ENCODE results near the gene CLEC2L. TPM values are rescaled to one million over a fixed set of nuclear protein-coding genes. Genes with fewer than 3 reads are reported as not detected.

The CLEC2L gene
- total RNA-seq, 1 donor from 2014 or later, result not detected

Other genes starting within 250 kb of the CLEC2L start
- 7.5 and 13.2 TPM in 2 replicates for gene FMC1, start 182.3 kb upstream of the CLEC2L start, total RNA-seq
- 33.1 and 51.2 TPM in 2 replicates for gene LUC7L2, start 163.8 kb upstream of the CLEC2L start, total RNA-seq
- gene KLRG2, start 40.0 kb upstream of the CLEC2L start, total RNA-seq, result 0.15 TPM in 1 of 2 replicates, not detected in the other

All from glomerular endothelial cell (primary cell).